NCI-H1436 treated with DMSO at 0.1 percent for 48 hours (cell line): ENCODE results near the gene IGF2.

ENCODE experiments used
- DNase-seq: peaks from one replicate; lab custom pipeline; 2025; lab: John Stamatoyannopoulos, UW

Gene IGF2

GRCh38 chr11:2103668-2104523 is 35.3 kb downstream of the IGF2 start:
- DNase-seq = no peak

- no peak for DNase-seq
Observed at GRCh38 chr11:2102883-2103213, 36.3 kb downstream of the IGF2 start.

DNA sequence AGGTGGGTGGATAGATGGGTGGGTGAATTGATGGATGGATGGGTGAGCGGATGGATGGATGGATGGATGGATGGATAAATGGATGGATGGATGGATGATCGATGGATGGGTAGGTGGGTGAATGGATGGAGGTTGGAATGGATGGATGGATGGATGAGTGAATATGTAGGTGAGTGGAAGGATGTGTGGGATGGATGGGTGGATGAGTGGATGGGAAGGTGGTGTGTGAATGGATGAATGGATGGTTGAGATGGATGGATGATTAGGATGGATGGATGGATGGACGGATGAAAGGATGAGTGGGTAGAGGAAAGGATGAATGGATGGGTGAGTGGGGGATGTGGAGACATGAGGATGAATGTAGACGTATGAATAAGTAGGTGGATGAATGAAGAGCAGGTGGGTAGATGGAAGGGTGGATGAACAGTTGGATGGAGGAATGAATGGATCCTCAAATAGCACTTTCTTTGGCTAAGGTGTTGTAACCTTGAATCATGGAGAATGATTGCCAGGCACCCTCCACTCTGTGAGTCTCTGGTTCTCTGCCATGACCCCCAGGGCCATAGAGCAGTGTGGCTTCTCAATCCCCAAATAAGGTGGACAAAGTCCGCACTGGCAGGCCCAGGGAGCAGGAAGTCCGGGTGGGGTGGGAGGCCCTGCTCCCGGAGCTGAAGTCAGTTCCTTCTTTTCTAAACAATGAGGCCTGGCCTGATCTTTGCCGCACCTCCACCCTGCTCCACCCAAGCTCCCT is 36.9 kb downstream of the IGF2 start:
- no peak for DNase-seq

GRCh38 chr11:2101171-2101675 is 38.0 kb downstream of the IGF2 start:
- no peak for DNase-seq

GRCh38 chr11:2100361-2101170 is 38.6 kb downstream of the IGF2 start:
- no peak for DNase-seq

- DNase-seq = no peak
Observed at GRCh38 chr11:2099516-2100349, 39.5 kb downstream of the IGF2 start.

DNA sequence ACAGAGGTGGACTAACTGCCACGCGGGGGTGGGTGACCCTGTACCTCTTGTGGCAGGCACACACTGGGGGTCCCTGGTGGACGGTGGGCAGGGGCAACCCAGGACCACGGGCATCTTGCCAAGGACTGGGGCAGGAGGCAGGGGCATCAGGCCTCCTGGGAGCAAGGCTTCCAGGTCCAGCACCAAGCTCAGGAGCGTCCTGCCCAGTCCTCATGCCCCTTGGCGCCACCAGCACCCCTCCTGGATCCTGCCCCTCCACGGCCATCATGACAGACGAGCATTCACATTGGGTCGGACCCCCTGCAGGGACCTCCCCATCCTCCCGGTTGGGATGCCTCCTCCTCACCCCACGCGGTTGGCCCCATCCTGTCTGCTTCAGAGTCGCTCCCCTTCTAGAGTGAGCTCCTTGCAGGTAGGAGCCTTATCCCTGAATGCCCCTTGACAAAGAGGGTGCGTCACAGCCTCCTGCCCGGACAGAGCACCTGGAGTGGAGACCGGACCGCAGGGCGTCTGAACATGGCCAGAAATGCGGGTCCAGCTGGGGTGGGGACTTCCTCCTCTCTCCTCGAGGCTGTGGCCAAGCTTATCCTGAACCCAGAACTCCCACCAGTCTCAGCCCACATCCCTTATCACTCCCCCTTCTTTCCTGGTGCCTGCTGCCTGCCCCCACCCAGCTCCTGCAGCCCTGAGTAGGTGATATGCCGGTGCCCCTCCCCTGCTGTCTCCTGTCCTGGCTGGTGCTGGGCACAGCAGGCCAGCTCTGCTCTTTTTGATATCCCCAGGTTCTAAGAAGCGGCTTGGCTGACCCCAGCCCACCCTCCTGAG is 40.3 kb downstream of the IGF2 start:
- no peak for DNase-seq

- no peak for DNase-seq
Observed at GRCh38 chr11:2097998-2098690, 41.0 kb downstream of the IGF2 start.

DNA sequence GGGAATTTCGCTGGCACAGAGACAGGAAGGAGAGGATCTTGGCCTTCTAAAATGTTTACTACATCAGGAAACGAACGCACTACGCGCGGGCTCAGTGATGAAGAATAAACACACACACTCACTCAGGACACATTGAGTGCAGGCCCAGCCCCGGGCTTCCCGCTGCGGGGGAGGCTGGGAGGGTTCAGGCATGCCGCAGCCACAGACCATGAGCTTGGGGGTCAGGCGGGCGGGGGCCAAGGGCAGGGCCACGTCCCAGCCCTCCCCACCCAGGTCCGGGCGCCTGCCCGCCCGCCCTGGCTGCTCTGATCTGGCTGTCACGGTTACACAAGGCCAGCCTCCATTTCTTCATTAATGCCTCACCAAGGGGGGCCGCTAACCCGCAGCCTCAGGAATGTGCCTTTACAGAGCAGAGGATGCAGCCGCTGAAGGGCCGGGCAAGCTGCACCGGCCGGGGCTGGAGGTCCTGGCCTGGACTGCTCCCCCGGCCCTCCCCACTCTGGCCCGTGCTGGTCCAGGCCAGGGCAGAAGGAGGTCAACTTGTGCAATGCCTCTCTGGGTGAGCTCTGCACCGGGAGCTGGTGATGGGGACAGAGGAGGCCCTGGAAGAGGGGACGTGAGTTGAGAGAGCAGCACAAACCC is 41.7 kb downstream of the IGF2 start:
- DNase-seq = no peak

GRCh38 chr11:2096919-2097301 is 42.3 kb downstream of the IGF2 start:
- no peak for DNase-seq

GRCh38 chr11:2096011-2096918 is 42.9 kb downstream of the IGF2 start:
- DNase-seq = no peak

DNA sequence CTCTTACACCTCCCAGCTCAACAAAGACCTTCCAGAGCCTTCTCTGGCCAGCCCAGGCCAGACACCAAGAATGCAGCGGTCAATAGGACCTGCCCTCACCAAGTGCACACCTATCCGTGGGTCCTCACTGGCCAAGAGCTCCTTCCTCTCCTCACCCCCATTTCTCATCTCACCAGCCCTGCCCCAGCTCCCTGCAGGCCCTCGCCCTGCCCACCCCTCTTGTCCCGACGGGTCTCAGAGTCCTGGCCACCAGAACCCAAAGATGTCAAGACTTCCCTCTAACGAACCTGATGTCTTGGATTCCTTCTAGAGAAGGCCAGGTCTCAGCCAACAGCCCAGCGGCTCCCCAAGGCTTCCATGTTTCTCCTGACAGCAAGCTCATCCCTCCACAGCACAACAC is 43.6 kb downstream of the IGF2 start:
- DNase-seq = no peak

DNA sequence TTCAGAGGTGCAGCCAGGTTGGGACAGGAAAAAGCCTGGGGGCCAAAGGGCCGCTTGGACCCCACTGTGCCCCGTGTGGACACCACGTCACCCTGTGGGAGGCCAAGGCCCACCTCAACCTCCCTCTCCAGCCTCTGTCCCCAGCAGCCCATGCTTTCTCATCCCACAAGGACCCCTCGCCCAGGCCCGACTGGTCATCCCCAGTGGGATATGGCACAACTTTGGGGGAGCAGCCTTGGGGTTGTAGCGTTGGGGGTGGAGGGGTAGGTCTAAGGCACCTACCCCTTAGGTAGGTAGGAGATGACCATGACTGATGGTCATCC is 44.0 kb downstream of the IGF2 start:
- no peak for DNase-seq

DNA sequence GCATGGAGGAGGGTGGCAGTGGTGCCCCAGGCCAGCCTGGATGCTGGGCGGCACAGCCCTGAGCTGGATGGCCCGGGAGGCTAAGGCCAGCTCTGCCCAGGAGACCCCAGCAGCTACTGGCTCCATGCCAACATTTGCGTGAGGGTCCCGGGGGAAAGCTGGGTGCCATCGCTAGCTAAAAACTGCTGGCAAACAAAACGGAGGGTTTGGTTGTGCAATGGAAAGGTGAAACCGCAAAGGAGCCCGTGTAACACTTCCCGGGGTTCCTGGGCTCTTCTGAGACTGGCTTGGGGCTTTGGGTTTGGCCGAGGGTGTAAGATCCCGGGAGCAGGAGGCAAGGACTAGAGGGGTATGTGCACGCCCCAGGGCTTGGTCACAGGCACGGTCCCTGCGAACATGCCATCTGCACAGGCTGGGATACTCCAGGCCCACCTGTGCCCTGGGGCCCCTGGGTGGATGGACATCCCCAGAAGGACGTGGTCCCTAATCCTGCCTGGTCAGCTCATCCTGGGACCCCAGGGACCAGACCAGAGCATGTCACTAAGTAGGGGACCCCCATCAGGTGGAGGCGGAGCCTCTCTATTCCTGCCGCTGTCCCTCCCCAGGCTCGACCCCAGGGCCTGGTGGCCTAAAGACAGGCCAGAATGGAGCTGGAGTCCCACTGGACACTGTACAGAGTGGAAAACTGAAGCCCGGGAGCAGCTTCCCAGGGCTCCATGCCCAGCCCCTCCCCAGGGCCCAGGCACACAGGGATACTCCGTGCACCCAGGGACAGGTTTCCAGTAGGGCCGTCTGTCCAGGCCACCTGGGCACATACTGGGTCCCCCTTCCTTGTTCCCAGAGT is 44.6 kb downstream of the IGF2 start:
- DNase-seq = no peak

- DNase-seq = no peak
Observed at GRCh38 chr11:2093575-2094353, 45.4 kb downstream of the IGF2 start.

GRCh38 chr11:2092956-2093412 is 46.2 kb downstream of the IGF2 start:
- DNase-seq = peak; percentile 10

- no peak for DNase-seq
Observed at GRCh38 chr11:2092464-2092910, 46.7 kb downstream of the IGF2 start.
